Osteocyte (in vitro differentiated cells): ENCODE results near the gene SYNE1. TPM values are rescaled to one million over a fixed set of nuclear protein-coding genes. Genes with fewer than 3 reads are reported as not detected.

Experiments used
- DNase-seq: peaks from one replicate; pipeline ENCODE4 v3.0.0; 2021; ENCODE audit warnings: mixed read lengths; ENCODE audit not compliant: unreplicated experiment; ENCODE audit errors: extremely low spot score
- H3K27ac Mint-ChIP-seq: one replicate; pipeline ENCODE4 v1.8.0; 2021; ENCODE audit warnings: mild to moderate bottlenecking, mixed read lengths; ENCODE audit not compliant: unreplicated experiment
- H3K27me3 Mint-ChIP-seq: one replicate; pipeline ENCODE4 v1.8.0; 2021; ENCODE audit warnings: mixed read lengths; ENCODE audit not compliant: unreplicated experiment
- H3K36me3 Mint-ChIP-seq: one replicate; pipeline ENCODE4 v1.8.0; 2021; ENCODE audit warnings: mixed read lengths; ENCODE audit not compliant: unreplicated experiment
- H3K4me1 Mint-ChIP-seq: one replicate; pipeline ENCODE4 v1.8.0; 2021; ENCODE audit warnings: mixed read lengths; ENCODE audit not compliant: unreplicated experiment
- H3K4me3 Mint-ChIP-seq: one replicate; pipeline ENCODE4 v1.8.0; 2021; ENCODE audit warnings: mild to moderate bottlenecking, moderate library complexity, mixed read lengths; ENCODE audit not compliant: unreplicated experiment
- H3K9me3 Mint-ChIP-seq: one replicate; pipeline ENCODE4 v1.8.0; 2021; ENCODE audit warnings: mixed read lengths; ENCODE audit not compliant: unreplicated experiment
- CTCF ChIP-seq: fragments of 200-600 bp; sonication (generic); IDR thresholded peaks from 2 replicates; pipeline ENCODE4 v1.5.0; 2021; ENCODE audit warnings: antibody characterized with exemption, mild to moderate bottlenecking, moderate library complexity
- total RNA-seq: library from RNA; stranded (reverse); gene quantifications from 2 replicates; pipeline ENCODE4 v1.2.1, GENCODE V29; 2021

The SYNE1 gene
- total RNA-seq, 1 donor from 2014 or later: 130 TPM

- Mint-ChIP-seq H3K27ac (no peak overlapping the region), H3K9me3 (no peaks in the 10 kb centered on the region), H3K4me3 (no peak overlapping the region), H3K36me3 (no peaks in the 10 kb centered on the region), H3K4me1 (peaks cover 48% of the 10 kb centered on the region), H3K27me3 (no peaks in the 10 kb centered on the region)
- TF ChIP-seq CTCF: no peak
- no peak for DNase-seq
These were observed 546.0 kb downstream of the SYNE1 start for GRCh38 chr6:152091201-152091600.

- TF ChIP-seq CTCF: no peak
- no peaks in the 10 kb centered on the region for H3K9me3 Mint-ChIP-seq
- H3K27me3 Mint-ChIP-seq: no peaks in the 10 kb centered on the region
- H3K36me3 Mint-ChIP-seq: no peaks in the 10 kb centered on the region
- peaks cover 36% of the 10 kb centered on the region for H3K4me1 Mint-ChIP-seq
- H3K4me3 Mint-ChIP-seq: no peak overlapping the region
- no peak for DNase-seq
- H3K27ac Mint-ChIP-seq: no peak overlapping the region
These were observed 547.2 kb downstream of the SYNE1 start for GRCh38 chr6:152089992-152090391.

GRCh38 chr6:152087701-152088100, 549.5 kb downstream of the SYNE1 start:
- no peak for DNase-seq
- Mint-ChIP-seq H3K4me1 (peaks cover 22% of the 10 kb centered on the region), H3K4me3 (no peak overlapping the region), H3K27me3 (peaks cover 2% of the 10 kb centered on the region), H3K36me3 (no peaks in the 10 kb centered on the region), H3K27ac (no peak overlapping the region), H3K9me3 (no peaks in the 10 kb centered on the region)
- no peak for TF ChIP-seq CTCF

- no peak for TF ChIP-seq CTCF
- no peak for DNase-seq
- H3K36me3 Mint-ChIP-seq: no peaks in the 10 kb centered on the region
- peaks cover 8% of the 10 kb centered on the region for H3K27me3 Mint-ChIP-seq
- H3K4me1 Mint-ChIP-seq: peaks cover 16% of the 10 kb centered on the region
- no peak overlapping the region for H3K27ac Mint-ChIP-seq
- no peak overlapping the region for H3K4me3 Mint-ChIP-seq
- no peaks in the 10 kb centered on the region for H3K9me3 Mint-ChIP-seq
These were observed 550.1 kb downstream of the SYNE1 start for GRCh38 chr6:152087096-152087495.

- no peak for TF ChIP-seq CTCF
- DNase-seq: no peak
- Mint-ChIP-seq H3K27ac (no peak overlapping the region), H3K4me1 (peaks cover 8% of the 10 kb centered on the region), H3K36me3 (no peaks in the 10 kb centered on the region), H3K9me3 (no peaks in the 10 kb centered on the region), H3K27me3 (peaks cover 15% of the 10 kb centered on the region), H3K4me3 (no peak overlapping the region)
These were observed 550.8 kb downstream of the SYNE1 start for GRCh38 chr6:152086223-152086873.
